Lower leg skin (tissue), 4 donors: Measurements from ENCODE around the gene TNPO1. TPM values are rescaled to one million over a fixed set of nuclear protein-coding genes. Genes with fewer than 3 reads are reported as not detected.
"Not testable (repeated sequence)": the region's sequence is repeated elsewhere in the genome, so short reads cannot be mapped to it uniquely, and the experiment has no call there.

Source experiments
- DNase-seq, 2 donors: peaks; one replicate each; pipeline ENCODE4 v3.0.0-alpha.2; 2019; ENCODE audit warnings: low spot score in 2 of 2
- H3K4me3 ChIP-seq: fragments of 200-600 bp; sonication (generic); 2 replicates; pipeline ENCODE4 v1.5.1; 2017; ENCODE audit warnings: mild to moderate bottlenecking, low read depth; ENCODE audit not compliant: poor library complexity, severe bottlenecking
- POLR2A ChIP-seq, 2 donors: fragments of 450-650 bp; IDR thresholded peaks; one replicate each; pipeline ENCODE4 v1.6.1; 2016 to 2017; ENCODE audit warnings: antibody characterized with exemption in 2 of 2, mild to moderate bottlenecking in 1 of 2, moderate library complexity in 1 of 2
- WGBS, 2 donors: methylation state at CpG; one replicate each; pipeline ENCODE4 v1.1.5; 2018; 5-methylcytosine and 5-hydroxymethylcytosine counted together
- intact Hi-C: fragments of 100-400 bp; cut with DNase I; formaldehyde crosslinking; loops from one replicate; pipeline ENCODE4 v1.15.0; 2023; ENCODE audit warnings: low total_unique reads
- total RNA-seq, 4 donors: library from RNA; depleted of rRNA; stranded (reverse); fragments of >200 nt; gene quantifications; one replicate each; pipeline ENCODE4 v1.1.0, GENCODE V29; 2016
- TF ChIP-seq, protein P1 (sequence below), 3 donors: fragments of 450-650 bp; IDR thresholded peaks; one replicate each; pipeline ENCODE4 v1.5.1; 2016; ENCODE audit warnings: antibody characterized with exemption in 3 of 3, mild to moderate bottlenecking in 3 of 3, moderate library complexity in 2 of 3

TNPO1 gene
- total RNA-seq, 4 donors from 2014 or later = 55.5 to 83.4 (median 66.2) TPM

DNA sequence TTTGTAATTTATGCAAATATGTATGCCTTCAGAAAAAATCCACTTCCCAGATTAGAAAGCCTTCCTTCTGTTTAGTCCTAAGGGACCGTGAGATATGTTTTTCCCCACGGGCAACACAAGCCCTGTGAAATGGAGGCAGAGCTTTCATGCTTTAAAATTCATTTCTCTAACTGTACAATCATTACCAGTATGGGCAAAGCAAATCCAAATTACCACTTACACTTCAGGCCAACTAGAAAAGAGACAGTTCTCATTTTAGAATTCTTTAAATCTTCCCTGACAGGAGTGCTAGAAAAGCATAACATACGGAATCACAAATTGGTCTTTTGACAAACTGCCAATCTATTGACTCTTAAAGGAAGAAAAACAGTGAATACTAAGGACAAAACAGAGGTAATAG, 20.5 kb upstream of the TNPO1 start:
- WGBS, 2 donors = 79% methylated on average over 3 of the region's 3 CpGs
- no peak for TF ChIP-seq POLR2A (IDR thresholded peaks at IDR 0.05)
- TF ChIP-seq, protein P1, sequence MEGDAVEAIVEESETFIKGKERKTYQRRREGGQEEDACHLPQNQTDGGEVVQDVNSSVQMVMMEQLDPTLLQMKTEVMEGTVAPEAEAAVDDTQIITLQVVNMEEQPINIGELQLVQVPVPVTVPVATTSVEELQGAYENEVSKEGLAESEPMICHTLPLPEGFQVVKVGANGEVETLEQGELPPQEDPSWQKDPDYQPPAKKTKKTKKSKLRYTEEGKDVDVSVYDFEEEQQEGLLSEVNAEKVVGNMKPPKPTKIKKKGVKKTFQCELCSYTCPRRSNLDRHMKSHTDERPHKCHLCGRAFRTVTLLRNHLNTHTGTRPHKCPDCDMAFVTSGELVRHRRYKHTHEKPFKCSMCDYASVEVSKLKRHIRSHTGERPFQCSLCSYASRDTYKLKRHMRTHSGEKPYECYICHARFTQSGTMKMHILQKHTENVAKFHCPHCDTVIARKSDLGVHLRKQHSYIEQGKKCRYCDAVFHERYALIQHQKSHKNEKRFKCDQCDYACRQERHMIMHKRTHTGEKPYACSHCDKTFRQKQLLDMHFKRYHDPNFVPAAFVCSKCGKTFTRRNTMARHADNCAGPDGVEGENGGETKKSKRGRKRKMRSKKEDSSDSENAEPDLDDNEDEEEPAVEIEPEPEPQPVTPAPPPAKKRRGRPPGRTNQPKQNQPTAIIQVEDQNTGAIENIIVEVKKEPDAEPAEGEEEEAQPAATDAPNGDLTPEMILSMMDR (IDR thresholded peaks at IDR 0.05) = no peak
- H3K4me3 ChIP-seq = no peak overlapping the region
- intact Hi-C loops = no loop called here
- DNase-seq = no peak

DNA sequence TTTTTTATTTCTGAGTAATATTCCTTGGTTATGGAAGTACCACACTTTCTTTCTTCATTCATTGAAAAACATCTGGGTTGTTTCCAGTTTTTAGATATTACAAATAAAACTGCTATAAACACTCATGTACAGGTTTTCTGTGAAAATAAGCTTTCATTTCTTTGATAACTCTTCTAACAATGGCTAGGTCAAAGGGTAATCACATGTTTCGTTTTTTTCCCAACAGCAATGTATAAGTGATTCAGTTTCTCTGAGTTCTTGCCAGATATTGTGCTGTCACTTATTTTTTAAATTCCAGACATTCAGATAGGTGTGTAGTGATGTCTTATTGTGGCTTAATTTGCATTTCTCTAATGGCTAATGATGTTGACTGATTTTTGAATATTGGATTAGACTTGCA, 16.7 kb upstream of the TNPO1 start:
- TF ChIP-seq, protein P1 (IDR thresholded peaks at IDR 0.05) = no peak
- no peak for TF ChIP-seq POLR2A (IDR thresholded peaks at IDR 0.05)
- no peak for DNase-seq
- WGBS, 2 donors = 39 to 43% methylated on average over 1 of the region's 1 CpG
- no peak overlapping the region for H3K4me3 ChIP-seq
- intact Hi-C loops = no loop called here

DNA sequence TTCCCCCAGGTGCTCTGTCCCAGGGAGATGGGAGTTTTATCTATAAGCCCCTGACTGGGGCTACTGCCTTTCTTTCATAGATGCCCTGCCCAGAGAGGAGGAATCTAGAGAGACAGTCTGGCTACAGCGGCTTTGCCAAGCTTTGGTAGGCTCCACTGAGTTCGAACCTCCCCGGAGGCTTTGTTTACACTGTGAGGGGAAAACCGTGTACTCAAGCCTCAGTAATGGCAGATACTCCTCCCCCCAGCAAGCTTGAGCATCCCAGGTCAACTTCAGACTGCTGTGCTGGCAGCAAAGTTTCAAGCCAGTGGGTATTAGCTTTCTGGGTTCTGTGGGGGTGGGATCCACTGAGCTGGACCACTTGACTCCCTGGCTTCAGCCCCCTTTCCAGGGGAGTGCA, 7.8 kb upstream of the TNPO1 start:
- H3K4me3 ChIP-seq, intact Hi-C loops, DNase-seq: not testable (repeated sequence)
- 76 to 81% methylated on average over 4 of the region's 4 CpGs for WGBS, 2 donors

GRCh38 chr5:72811849-72812248, 4.6 kb upstream of the TNPO1 start:
- no peak for DNase-seq
- intact Hi-C loops = no loop called here
- no peak overlapping the region for H3K4me3 ChIP-seq
- 88 to 100% methylated on average over 1 of the region's 1 CpG for WGBS, 2 donors
- TF ChIP-seq, protein P1 (IDR thresholded peaks at IDR 0.05) = no peak
- TF ChIP-seq POLR2A (IDR thresholded peaks at IDR 0.05) = no peak

GRCh38 chr5:72812488-72812887, 4.0 kb upstream of the TNPO1 start:
- DNase-seq = no peak
- H3K4me3 ChIP-seq = no peak overlapping the region
- 88 to 92% methylated on average over 1 of the region's 1 CpG for WGBS, 2 donors
- intact Hi-C loops = no loop called here
- TF ChIP-seq POLR2A (IDR thresholded peaks at IDR 0.05) = no peak
- TF ChIP-seq, protein P1 (IDR thresholded peaks at IDR 0.05) = no peak

DNA sequence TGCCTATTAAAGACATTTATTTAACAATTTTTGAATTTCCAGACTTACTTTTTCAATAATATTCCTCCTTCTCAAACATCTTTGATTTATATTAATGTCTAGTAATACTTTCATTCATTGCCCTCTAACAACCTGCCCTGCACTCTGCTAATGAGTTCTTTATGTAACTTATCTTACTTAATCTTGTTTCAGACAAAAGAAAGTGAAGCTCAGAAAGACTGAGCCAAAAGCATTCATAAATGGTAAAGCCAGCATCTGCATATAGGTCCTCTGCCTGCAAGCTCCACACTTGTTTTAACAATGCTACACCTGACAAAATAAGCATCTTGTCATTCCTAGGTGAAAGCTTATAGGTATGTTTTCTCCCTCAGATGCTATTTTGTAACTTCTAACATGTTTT, 2.4 kb upstream of the TNPO1 start:
- DNase-seq = no peak
- TF ChIP-seq, protein P1 (IDR thresholded peaks at IDR 0.05) = no peak
- no peak for TF ChIP-seq POLR2A (IDR thresholded peaks at IDR 0.05)
- intact Hi-C loops = no loop called here

More for the DNA sequence above, 2.4 kb upstream of the TNPO1 start:
- no peak overlapping the region for H3K4me3 ChIP-seq
